Activated CD4-positive, alpha-beta T cell treated with anti-CD3 and anti-CD28 coated beads, Interleukin-2, amount 50 U/mL, for 24 hours (primary cell): ENCODE measurements around the gene CEBPB.
A peak's percentile ranks its signal among the peaks of the same experiment; 100 is the strongest.
"Not testable (repeated sequence)": the region's sequence is repeated elsewhere in the genome, so short reads cannot be mapped to it uniquely, and the experiment has no call there.

Experiments used
- DNase-seq, 2 donors: peaks; one replicate each; pipeline ENCODE4 v3.0.0-alpha.2; 2020; ENCODE audit warnings: low read depth in 1 of 2, low spot score in 1 of 2

The CEBPB gene

GRCh38 chr20:50190251-50191064 is at the start of gene CEBPB:
CEBPB (plus strand) TSS chr20:50190830; CDS start chr20:50191034, 204 bp downstream.
- DNase-seq, result peak; percentile 64 to 71

GRCh38 chr20:50141018-50141675 is 49.5 kb upstream of the CEBPB start:
- no peak for DNase-seq

- no peak for DNase-seq
Observed at GRCh38 chr20:50141811-50142561, 48.6 kb upstream of the CEBPB start.

- DNase-seq, result no peak
Observed at GRCh38 chr20:50142812-50143211, 47.8 kb upstream of the CEBPB start.

GRCh38 chr20:50144362-50144761 is 46.3 kb upstream of the CEBPB start:
- no peak for DNase-seq

GRCh38 chr20:50145566-50145965 is 45.1 kb upstream of the CEBPB start:
- no peak for DNase-seq

- DNase-seq, result no peak
Observed at GRCh38 chr20:50146214-50146613, 44.4 kb upstream of the CEBPB start.

GRCh38 chr20:50146732-50147662 is 43.6 kb upstream of the CEBPB start:
- peak; percentile 52 to 64 for DNase-seq

GRCh38 chr20:50149481-50150254 is 41.0 kb upstream of the CEBPB start:
- DNase-seq, result no peak

GRCh38 chr20:50151034-50151743 is 39.4 kb upstream of the CEBPB start:
- no peak for DNase-seq

GRCh38 chr20:50152394-50153152 is 38.1 kb upstream of the CEBPB start:
- no peak for DNase-seq

GRCh38 chr20:50153153-50153499 is 37.5 kb upstream of the CEBPB start:
- no peak for DNase-seq

- peak; percentile 61 to 74 for DNase-seq
Observed at GRCh38 chr20:50153500-50154377, 36.9 kb upstream of the CEBPB start, which contains the start of gene PEDS1. PEDS1 (minus strand) TSS chr20:50153723; CDS start chr20:50153637, 86 bp downstream.

GRCh38 chr20:50161494-50161893 is 29.1 kb upstream of the CEBPB start:
- not testable (repeated sequence) for DNase-seq

- no peak for DNase-seq
Observed at GRCh38 chr20:50163570-50164317, 26.9 kb upstream of the CEBPB start.

GRCh38 chr20:50165684-50166554 is 24.7 kb upstream of the CEBPB start:
- peak; percentile 52 to 84 for DNase-seq
